Adrenal gland (tissue), 12 donors: Measurements from ENCODE around the gene MAPT. TPM values are rescaled to one million over a fixed set of nuclear protein-coding genes. Genes with fewer than 3 reads are reported as not detected.

Experiments
- DNase-seq, 7 donors: peaks; one replicate each; pipeline ENCODE4 v3.0.0-alpha.2; 2019 to 2020
- H3K27ac ChIP-seq, 5 donors: fragments of 200-600 bp; sonication (generic) in 4 of 5; 1 replicate in 3 of 5; 2 replicates in 2 of 5; pipeline versions ENCODE4 v1.5.1 to v1.8.0; 2016 to 2020; ENCODE audit warnings: mild to moderate bottlenecking in 1 of 5
- H3K27me3 ChIP-seq: fragments of 200-600 bp; 2 replicates; pipeline ENCODE4 v1.8.0; 2021
- H3K36me3 ChIP-seq, 2 donors: fragments of 200-600 bp; replicated peaks in 1 of 2; 1 replicate in 1 of 2; 2 replicates in 1 of 2; pipeline versions ENCODE4 v1.5.1 to v1.8.0; 2018 to 2022
- H3K4me1 ChIP-seq, 2 donors: fragments of 200-600 bp; replicated peaks in 1 of 2; 1 replicate in 1 of 2; 2 replicates in 1 of 2; pipeline versions ENCODE4 v1.5.1 to v1.8.0; 2018 to 2021
- H3K4me3 ChIP-seq, 4 donors: fragments of 200-600 bp; sonication (generic) in 3 of 4; one replicate each; pipeline ENCODE4 v1.5.1; 2016 to 2018
- H3K9me3 ChIP-seq, 3 donors: fragments of 200-600 bp; sonication (generic) in 1 of 3; replicated peaks in 1 of 3; 1 replicate in 2 of 3; 2 replicates in 1 of 3; pipeline versions ENCODE4 v1.5.1 to v1.8.0; 2016 to 2021
- POLR2A ChIP-seq, 2 donors: fragments of 450-650 bp; IDR thresholded peaks; one replicate each; pipeline ENCODE4 v1.6.1; 2017; ENCODE audit warnings: antibody characterized with exemption in 2 of 2, mild to moderate bottlenecking in 2 of 2, moderate library complexity in 1 of 2
- WGBS, 4 donors: extraction: QIAGEN DNeasy Blood & Tissue Kit in 2 of 4; methylation state at CpG; one replicate each; pipeline versions ENCODE4 v1.1.5 to v1.1.7; 2013 to 2017; 5-methylcytosine and 5-hydroxymethylcytosine counted together
- intact Hi-C, 2 donors: fragments of 100-400 bp; cut with DNase I; formaldehyde crosslinking; loops; one replicate each; pipeline versions ENCODE4 v1.14.1 to v1.15.0; 2022 to 2023
- polyA plus RNA-seq, 3 donors: library from polyadenylated mRNA; stranded (reverse); fragments of 200-250 nt in 2 of 3; fragments of 350-450 nt in 1 of 3; fragmentation: Illumina TruSeq in 1 of 3; extraction: RNeasy Lipid Tissue Mini Kit (QIAGEN cat#74804) in 1 of 3; gene quantifications; one replicate each; pipeline ENCODE4 v1.2.3, GENCODE V29; 2013 to 2014
- total RNA-seq, 9 donors: library from RNA; depleted of rRNA in 4 of 9; stranded (reverse); fragments of >200 nt in 4 of 9; fragments of 120-200 nt in 1 of 9; fragmentation: NEBNext Ultra II Directional in 1 of 9; extraction: Animal tissue kit (Norgen Biotek cat#: 25700) in 1 of 9; gene quantifications; one replicate each; pipeline versions ENCODE4 v1.1.0 to v1.2.4, GENCODE V29; 2013 to 2023
- TF ChIP-seq, protein P1 (sequence below), 6 experiments: fragments of 450-650 bp in 4 of 6; fragments of 200-600 bp in 2 of 6; sonication (generic) in 1 of 6; IDR thresholded peaks; 1 replicate in 5 of 6; 2 replicates in 1 of 6; pipeline versions ENCODE4 v1.5.1 to v1.8.0; 2016 to 2021; ENCODE audit warnings: antibody characterized with exemption in 6 of 6, mild to moderate bottlenecking in 2 of 6, moderate library complexity in 1 of 6
- donor health status: healthy with polysubstance abuse.
- donor health status: Bipolar disorder and iron deficiency.
- donor health status: DM: yes; HTN: yes; CAD: no.
- donor health status: DM: no; HTN: no; CAD: no.
- donor health status: DM: no; HTN: no; CAD: no.
- donor health status: DM: yes; HTN: yes; CAD: no.

The MAPT gene
- total and polyA plus RNA-seq, 12 donors: 0.72 to 17.6 (median 3.3) TPM

DNA sequence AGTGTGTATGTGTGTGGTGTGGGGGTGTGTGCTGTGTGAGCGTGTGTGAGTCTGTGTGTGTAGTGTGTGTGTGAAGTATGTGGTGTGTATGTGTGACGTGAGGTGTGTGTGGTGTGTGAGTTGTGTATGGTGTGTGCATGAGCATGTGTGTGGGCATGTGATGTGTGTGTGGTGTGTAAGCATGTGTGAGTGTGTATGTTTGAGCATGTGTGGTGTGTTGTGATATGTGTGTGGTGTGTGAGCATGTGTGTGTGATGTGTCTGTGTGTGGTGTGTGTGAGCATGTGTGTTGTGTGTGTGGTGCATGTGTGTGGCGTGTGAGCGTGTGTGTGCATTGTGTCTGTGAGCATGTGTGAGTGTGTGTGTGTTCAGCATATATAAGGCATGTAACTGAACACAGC is 20.9 kb downstream of the MAPT start:
- DNase-seq: no peak
- H3K4me1 ChIP-seq: no peaks in the 10 kb centered on the region
- no peak overlapping the region for H3K27ac ChIP-seq
- H3K27me3 ChIP-seq: no peaks in the 10 kb centered on the region
- TF ChIP-seq POLR2A (IDR thresholded peaks at IDR 0.05): no peak
- TF ChIP-seq, protein P1, sequence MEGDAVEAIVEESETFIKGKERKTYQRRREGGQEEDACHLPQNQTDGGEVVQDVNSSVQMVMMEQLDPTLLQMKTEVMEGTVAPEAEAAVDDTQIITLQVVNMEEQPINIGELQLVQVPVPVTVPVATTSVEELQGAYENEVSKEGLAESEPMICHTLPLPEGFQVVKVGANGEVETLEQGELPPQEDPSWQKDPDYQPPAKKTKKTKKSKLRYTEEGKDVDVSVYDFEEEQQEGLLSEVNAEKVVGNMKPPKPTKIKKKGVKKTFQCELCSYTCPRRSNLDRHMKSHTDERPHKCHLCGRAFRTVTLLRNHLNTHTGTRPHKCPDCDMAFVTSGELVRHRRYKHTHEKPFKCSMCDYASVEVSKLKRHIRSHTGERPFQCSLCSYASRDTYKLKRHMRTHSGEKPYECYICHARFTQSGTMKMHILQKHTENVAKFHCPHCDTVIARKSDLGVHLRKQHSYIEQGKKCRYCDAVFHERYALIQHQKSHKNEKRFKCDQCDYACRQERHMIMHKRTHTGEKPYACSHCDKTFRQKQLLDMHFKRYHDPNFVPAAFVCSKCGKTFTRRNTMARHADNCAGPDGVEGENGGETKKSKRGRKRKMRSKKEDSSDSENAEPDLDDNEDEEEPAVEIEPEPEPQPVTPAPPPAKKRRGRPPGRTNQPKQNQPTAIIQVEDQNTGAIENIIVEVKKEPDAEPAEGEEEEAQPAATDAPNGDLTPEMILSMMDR (IDR thresholded peaks at IDR 0.05): no peak
- 75 to 88% (median 81%) methylated on average over 4 of the region's 4 CpGs for WGBS, 4 donors
- no peaks in the 10 kb centered on the region for H3K36me3 ChIP-seq
- intact Hi-C loops: no loop called here
- peaks cover 0 to 6% (median 0%) of the 10 kb centered on the region in 3 donors for H3K9me3 ChIP-seq
- H3K4me3 ChIP-seq: no peak overlapping the region

DNA sequence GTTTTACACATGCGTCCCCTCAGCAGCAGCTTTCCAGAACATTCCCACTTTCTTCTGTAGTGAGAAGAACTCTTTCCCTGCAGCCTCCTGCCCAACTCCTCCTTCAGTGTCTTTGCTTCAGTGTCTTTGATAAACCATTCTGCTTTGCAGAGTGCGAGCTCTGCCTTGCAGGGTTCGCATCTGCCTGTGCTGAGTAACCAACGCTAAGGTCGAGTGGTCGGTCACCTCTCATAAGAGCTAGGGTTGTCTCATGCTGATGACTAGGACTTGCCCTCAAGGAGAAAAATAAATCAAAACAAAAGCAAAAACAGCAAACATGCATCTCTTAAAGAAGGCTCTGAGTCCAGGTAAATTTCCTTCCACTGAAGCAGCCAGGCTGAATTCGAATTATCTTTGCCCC is 22.7 kb downstream of the MAPT start:
- intact Hi-C loops: no loop called here
- Histone ChIP-seq H3K4me3 (no peak overlapping the region), H3K9me3 (peaks cover 0 to 6% (median 0%) of the 10 kb centered on the region in 3 donors), H3K27me3 (no peaks in the 10 kb centered on the region), H3K27ac (no peak overlapping the region), H3K4me1 (no peaks in the 10 kb centered on the region), H3K36me3 (no peaks in the 10 kb centered on the region)
- no peak for DNase-seq
- 63 to 71% (median 68%) methylated on average over 7 of the region's 7 CpGs for WGBS, 4 donors
- TF ChIP-seq, protein P1 (IDR thresholded peaks at IDR 0.05): no peak
- TF ChIP-seq POLR2A (IDR thresholded peaks at IDR 0.05): no peak

DNA sequence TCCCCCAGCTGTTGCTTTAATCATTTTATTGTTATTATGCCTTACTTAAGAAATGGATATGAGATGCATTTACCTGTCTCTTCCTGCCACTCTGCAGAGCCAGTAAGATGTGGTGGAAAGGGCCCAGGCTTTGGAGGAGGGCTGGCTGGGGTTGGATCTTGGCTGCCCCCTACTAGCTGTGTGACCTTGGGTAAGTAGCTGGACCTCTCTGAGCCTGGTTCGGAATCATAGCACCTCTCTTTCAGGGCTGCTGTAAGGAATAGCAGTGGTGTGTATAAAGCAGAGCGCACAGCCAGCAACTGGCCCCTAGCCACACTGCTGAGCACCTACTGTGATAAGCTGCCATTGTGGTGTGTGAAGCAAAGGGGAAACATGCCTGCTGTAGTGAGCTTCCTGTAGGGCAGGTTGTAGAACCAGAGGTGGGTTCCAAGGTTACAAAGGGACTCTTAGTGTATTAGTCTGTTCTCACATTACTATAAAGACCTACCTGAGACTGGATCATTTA is 23.9 kb downstream of the MAPT start:
- Histone ChIP-seq H3K9me3 (no peaks in the 10 kb centered on the region), H3K27ac (no peak overlapping the region), H3K4me1 (no peaks in the 10 kb centered on the region), H3K4me3 (no peak overlapping the region), H3K36me3 (no peaks in the 10 kb centered on the region), H3K27me3 (peaks cover 3% of the 10 kb centered on the region)
- 85 to 100% (median 91%) methylated on average over 1 to 2 of the region's 2 CpGs for WGBS, 4 donors
- no peak for TF ChIP-seq POLR2A (IDR thresholded peaks at IDR 0.05)
- TF ChIP-seq, protein P1 (IDR thresholded peaks at IDR 0.05): no peak
- intact Hi-C loops: no loop called here
- DNase-seq: no peak

DNA sequence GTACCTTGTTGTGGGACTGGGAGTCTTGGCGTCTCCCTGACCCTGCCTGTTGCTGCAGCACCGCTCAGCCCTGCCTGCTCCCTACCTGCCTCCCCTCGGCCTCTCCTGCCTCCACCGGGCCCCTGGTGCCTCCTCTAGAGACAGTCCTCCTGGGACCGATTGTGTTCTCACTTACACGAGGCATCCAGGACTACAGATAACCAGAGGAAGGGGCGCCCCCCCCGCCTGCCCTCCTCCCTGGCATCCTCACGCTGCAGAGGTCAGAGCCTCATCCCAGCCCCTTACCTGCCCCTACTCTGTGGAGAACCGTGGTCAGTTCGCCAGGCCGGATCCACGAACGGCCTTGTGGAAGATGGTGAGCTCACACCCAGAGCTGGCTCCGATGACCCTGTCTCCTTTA is 24.8 kb downstream of the MAPT start:
- no peaks in the 10 kb centered on the region for H3K36me3 ChIP-seq
- H3K4me1 ChIP-seq: no peaks in the 10 kb centered on the region
- intact Hi-C loops: no loop called here
- no peak for DNase-seq
- no peak overlapping the region for H3K4me3 ChIP-seq
- TF ChIP-seq, protein P1 (IDR thresholded peaks at IDR 0.05): no peak
- no peak for TF ChIP-seq POLR2A (IDR thresholded peaks at IDR 0.05)
- H3K27ac ChIP-seq: no peak overlapping the region
- H3K9me3 ChIP-seq: no peaks in the 10 kb centered on the region
- H3K27me3 ChIP-seq: peaks cover 3% of the 10 kb centered on the region
- WGBS, 4 donors: 69 to 83% (median 73%) methylated on average over 8 to 15 of the region's 15 CpGs
